Stimulated activated CD8-positive, alpha-beta memory T cell treated with anti-CD3 and anti-CD28 coated beads, Interleukin-7, amount 100 ng/mL, for 4 hours (primary cell): ENCODE results near the gene EXO5.
"Not testable (repeated sequence)": the region's sequence is repeated elsewhere in the genome, so short reads cannot be mapped to it uniquely, and the experiment has no call there.

Experiments
- DNase-seq, 2 donors: peaks; one replicate each; pipeline ENCODE4 v3.0.0-alpha.2; 2020; ENCODE audit warnings: low read depth in 2 of 2

Gene EXO5

DNA sequence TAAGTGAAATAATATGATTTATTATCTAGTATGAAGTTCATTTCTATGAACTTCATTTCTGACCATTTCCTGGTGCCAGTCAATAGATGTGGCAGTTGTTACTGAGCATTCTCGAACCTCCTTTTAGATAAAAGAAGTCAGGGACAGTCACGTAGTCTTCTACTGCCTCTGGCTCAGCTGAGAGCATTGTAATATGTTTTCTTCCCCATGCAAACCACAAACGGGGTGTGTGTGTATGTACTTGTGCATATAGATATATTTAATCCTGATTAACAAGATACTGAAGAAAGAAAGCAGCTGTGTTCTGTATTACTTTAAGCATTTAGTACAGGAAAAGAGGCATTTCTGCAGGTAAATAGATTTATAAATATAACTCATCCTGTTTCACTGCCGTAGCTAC lies 44.5 kb downstream of the EXO5 start:
- no peak for DNase-seq

DNA sequence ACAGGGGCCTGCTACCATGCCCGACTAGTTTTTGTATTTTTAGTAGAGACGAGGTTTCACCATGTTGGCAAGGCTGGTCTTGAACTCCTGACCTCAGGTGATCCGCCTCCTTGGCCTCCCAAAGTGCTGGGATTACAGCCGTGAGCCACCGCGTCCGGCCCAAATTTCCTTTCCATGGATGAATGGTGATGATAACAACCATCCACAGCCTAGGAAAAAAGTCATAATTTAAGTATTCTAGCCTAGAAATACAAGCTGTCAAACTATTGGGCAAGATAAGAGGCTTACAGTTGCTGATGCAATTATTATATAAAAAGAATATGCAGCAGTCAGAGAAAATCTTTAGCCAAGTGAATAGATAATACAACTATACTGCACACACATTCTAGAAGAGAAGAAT lies 46.2 kb downstream of the EXO5 start:
- DNase-seq, result not testable (repeated sequence)

DNA sequence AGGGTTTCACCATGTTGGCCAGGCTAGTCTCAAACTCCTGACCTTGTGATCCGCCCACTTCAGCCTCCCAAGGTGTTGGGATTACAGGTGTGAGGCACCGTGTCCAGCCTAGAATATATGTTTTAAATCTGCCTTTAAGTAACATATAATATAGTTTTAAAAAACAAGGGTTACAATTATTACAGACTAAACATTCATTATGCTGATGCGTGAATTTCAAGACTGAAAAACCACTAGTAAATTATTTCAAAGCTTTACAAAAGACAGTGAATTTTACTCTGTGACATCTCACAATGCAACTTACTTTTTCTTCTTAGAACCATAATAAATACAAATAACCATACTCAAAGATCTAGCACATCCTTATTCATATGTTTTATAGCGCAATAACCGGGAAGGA lies 47.6 kb downstream of the EXO5 start:
- DNase-seq, result no peak

DNA sequence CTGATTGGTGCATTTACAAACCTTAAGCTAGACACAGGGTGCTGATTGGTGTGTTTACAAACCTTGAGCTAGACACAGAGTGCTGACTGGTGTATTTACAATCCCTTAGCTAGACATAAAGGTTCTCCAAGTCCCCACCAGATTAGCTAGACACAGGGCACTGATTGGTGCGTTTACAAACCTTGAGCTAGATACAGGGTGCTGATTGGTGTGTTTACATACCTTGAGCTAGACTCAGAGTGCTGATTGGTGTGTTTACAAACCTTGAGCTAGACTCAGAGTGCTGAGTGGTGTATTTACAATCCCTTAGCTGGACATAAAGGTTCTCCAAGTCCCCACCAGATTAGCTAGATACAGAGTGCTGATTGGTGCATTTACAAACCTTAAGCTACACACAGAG lies 49.7 kb downstream of the EXO5 start:
- not testable (repeated sequence) for DNase-seq

DNA sequence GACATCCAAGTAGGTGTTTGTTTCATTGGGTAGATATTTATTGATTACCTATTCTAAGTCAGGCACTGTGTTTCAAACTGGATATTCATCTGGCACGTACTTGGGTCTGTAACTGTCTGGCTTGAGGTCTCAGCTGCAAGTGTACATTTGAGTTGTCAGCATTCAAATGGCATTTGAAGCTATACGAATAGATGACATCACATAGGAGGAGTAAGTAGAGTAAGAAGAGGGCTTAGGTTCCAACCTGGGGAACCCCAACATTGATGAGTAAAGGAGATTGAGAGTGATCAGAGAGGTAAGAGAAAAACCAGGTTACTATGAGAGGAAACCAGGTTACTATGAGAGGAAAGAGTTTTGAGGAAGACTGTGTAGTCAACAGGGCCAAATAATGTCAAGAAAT lies 53.6 kb downstream of the EXO5 start:
- DNase-seq, result no peak

DNA sequence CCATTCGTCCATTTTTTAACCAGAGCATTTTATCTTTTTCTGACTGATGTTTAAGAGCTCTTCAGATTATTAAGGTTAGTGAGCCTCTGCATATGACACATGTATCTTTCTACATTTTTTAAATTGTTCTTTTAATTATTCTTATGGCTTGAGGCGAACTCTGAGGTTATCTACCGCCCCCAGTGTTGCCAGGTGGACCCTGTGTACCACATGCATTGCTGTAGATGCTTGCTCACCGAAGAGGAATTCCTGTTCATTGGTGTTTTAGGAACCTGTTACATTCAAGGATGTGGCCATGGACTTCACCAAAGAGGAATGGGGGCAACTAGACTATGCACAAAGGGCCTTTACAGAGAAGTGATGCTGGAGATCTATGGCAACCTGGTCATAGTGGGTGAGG lies 54.7 kb downstream of the EXO5 start:
- DNase-seq, result no peak

DNA sequence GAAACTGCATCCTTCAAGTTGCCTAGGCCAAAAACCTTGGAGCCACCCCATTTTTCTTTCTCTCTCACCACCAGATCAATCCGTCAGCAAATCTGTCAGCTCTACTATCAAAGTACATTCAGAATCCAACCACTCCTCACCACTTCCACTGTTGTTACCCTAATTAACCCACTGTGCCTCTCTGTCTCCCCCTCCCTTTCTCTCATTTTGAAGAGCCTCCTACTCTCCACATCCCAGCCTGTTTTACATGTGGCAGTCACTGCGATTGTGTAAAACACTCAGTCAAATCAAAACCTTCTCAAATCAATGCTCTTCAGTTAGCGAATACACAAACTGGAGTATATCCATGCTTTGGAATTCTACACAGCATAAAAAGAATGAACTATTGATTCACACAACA lies 55.9 kb downstream of the EXO5 start:
- no peak for DNase-seq

DNA sequence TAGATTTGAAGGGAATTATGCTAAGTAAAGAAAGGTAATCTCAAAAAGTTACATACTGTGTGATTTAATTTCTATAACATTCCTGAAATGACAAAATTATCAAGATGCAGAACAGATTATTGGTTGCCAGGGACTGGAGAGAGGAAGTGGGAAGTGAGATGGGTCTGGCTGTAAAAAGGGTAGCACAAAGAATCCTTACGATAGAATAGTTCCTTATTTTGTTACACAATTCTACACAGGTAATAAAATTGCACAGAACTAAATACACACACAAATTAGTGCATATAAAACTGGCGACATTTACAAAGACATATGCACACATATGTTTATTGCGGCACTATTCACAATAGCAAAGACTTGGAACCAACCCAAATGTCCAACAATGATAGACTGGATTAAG lies 56.3 kb downstream of the EXO5 start:
- DNase-seq, result no peak
